ENCODE measurements around the gene TMEM143. TPM values are rescaled to one million over a fixed set of nuclear protein-coding genes. Genes with fewer than 3 reads are reported as not detected.

TMEM143 gene
- total RNA-seq, 3 donors from 2014 or later (not counting 1 experiment from before 2014, with no cell fraction given), result 10.2 to 12.3 (median 11.1) TPM

GRCh38 chr19:48338253-48338755, 25.4 kb downstream of the TMEM143 start:
- H3K27me3 ChIP-seq (ENCODE audit: control insufficient read depth, insufficient read depth, low read length), result no peaks in the 10 kb centered on the region
- 94% methylated on average over 14 of the region's 14 CpGs for WGBS (ENCODE audit: insufficient coverage)
- peaks cover 3% of the 10 kb centered on the region for H3K36me3 ChIP-seq (ENCODE audit: control insufficient read depth, insufficient read depth, low read length)
- Mint-ChIP-seq H3K4me1 (peaks cover 14% of the 10 kb centered on the region in 2 donors), H3K27me3 (ENCODE audit: low read depth in 2 of 2) (no peaks in the 10 kb centered on the region), H3K9me3 (no peaks in the 10 kb centered on the region), H3K27ac (no peak overlapping the region), H3K36me3 (no peaks in the 10 kb centered on the region), H3K4me3 (no peak overlapping the region)
- DNase-seq, result no peak
- peaks cover 14% of the 10 kb centered on the region for H3K4me1 ChIP-seq (ENCODE audit: control insufficient read depth, insufficient read depth, low read length)
- no peak overlapping the region for H3K27ac ChIP-seq (ENCODE audit: low read length)
- no peaks in the 10 kb centered on the region for H3K9me3 ChIP-seq (ENCODE audit: control insufficient read depth, insufficient read depth, low read length)
- intact Hi-C loops (cut with micrococcal nuclease), result no loop called here
- no peak for ATAC-seq
- no peak overlapping the region for H3K4me3 ChIP-seq (ENCODE audit: low read length)
- TF ChIP-seq CTCF (IDR thresholded peaks at IDR 0.05), result no peak

GRCh38 chr19:48333467-48334384, 30.0 kb downstream of the TMEM143 start:
- intact Hi-C loops (cut with micrococcal nuclease), result loop anchor here (1.0 to 5.0 kb wide), 6 partner anchors 13 to 304 kb away; partner anchors contain the start of genes CYTH2, DBP and TMEM143
- H3K36me3 Mint-ChIP-seq, result no peaks in the 10 kb centered on the region
- peak overlapping the region; percentile 98 for H3K27ac ChIP-seq (ENCODE audit: low read length)
- peaks cover 18% of the 10 kb centered on the region for H3K36me3 ChIP-seq (ENCODE audit: control insufficient read depth, insufficient read depth, low read length)
- H3K4me3 Mint-ChIP-seq, result peak overlapping the region; percentile 99
- peak overlapping the region; percentile 100 for H3K27ac Mint-ChIP-seq
- H3K27me3 Mint-ChIP-seq (ENCODE audit: low read depth in 2 of 2), result no peaks in the 10 kb centered on the region
- no peaks in the 10 kb centered on the region for H3K9me3 Mint-ChIP-seq
- no peaks in the 10 kb centered on the region for H3K27me3 ChIP-seq (ENCODE audit: control insufficient read depth, insufficient read depth, low read length)
- peaks cover 53 to 56% of the 10 kb centered on the region in 2 donors for H3K4me1 Mint-ChIP-seq
- H3K4me1 ChIP-seq (ENCODE audit: control insufficient read depth, insufficient read depth, low read length), result peaks cover 55% of the 10 kb centered on the region
- 2% methylated on average over 54 of the region's 54 CpGs for WGBS (ENCODE audit: insufficient coverage)
- ATAC-seq (peak; percentile 67 to 85 (median 67)), DNase-seq (peak; percentile 93 to 97)
- peak; percentile 82 for TF ChIP-seq CTCF (IDR thresholded peaks at IDR 0.05)
- H3K4me3 ChIP-seq (ENCODE audit: low read length), result peak overlapping the region; percentile 80
- no peaks in the 10 kb centered on the region for H3K9me3 ChIP-seq (ENCODE audit: control insufficient read depth, insufficient read depth, low read length)

GRCh38 chr19:48332662-48333466, 30.9 kb downstream of the TMEM143 start:
- Mint-ChIP-seq H3K36me3 (no peaks in the 10 kb centered on the region), H3K4me3 (peak overlapping the region; percentile 99), H3K9me3 (no peaks in the 10 kb centered on the region), H3K27ac (peak overlapping the region; percentile 100), H3K27me3 (ENCODE audit: low read depth in 2 of 2) (no peaks in the 10 kb centered on the region), H3K4me1 (peaks cover 58 to 61% of the 10 kb centered on the region in 2 donors)
- intact Hi-C loops (cut with micrococcal nuclease), result loop anchor here (1.0 to 5.0 kb wide), 5 partner anchors 13 to 304 kb away; partner anchors contain the start of genes CYTH2, DBP and TMEM143
- Histone ChIP-seq H3K27ac (ENCODE audit: low read length) (peak overlapping the region; percentile 98), H3K27me3 (ENCODE audit: control insufficient read depth, insufficient read depth, low read length) (no peaks in the 10 kb centered on the region), H3K4me1 (ENCODE audit: control insufficient read depth, insufficient read depth, low read length) (peaks cover 63% of the 10 kb centered on the region), H3K4me3 (ENCODE audit: low read length) (peak overlapping the region; percentile 80), H3K36me3 (ENCODE audit: control insufficient read depth, insufficient read depth, low read length) (peaks cover 24% of the 10 kb centered on the region), H3K9me3 (ENCODE audit: control insufficient read depth, insufficient read depth, low read length) (no peaks in the 10 kb centered on the region)
- DNase-seq (peak; percentile 85 to 99), ATAC-seq (peak; percentile 71 to 84 (median 73))
- under 1% methylated on average over 25 of the region's 25 CpGs for WGBS (ENCODE audit: insufficient coverage)
- no peak for TF ChIP-seq CTCF (IDR thresholded peaks at IDR 0.05)
